UCSD-AML1 (cell line): ENCODE measurements around the gene PTS.

ENCODE experiments used
- DNase-seq: peaks from one replicate; lab custom pipeline; 2025; ENCODE audit not compliant: unreplicated experiment; lab: John Stamatoyannopoulos, UW

The PTS gene

GRCh38 chr11:112221274-112221835, 4.9 kb upstream of the PTS start:
- no peak for DNase-seq

GRCh38 chr11:112222303-112222702, 3.9 kb upstream of the PTS start:
- DNase-seq, result no peak

- DNase-seq, result no peak
Measured at GRCh38 chr11:112223121-112223520, 3.1 kb upstream of the PTS start.

GRCh38 chr11:112223754-112224532, 2.3 kb upstream of the PTS start:
- no peak for DNase-seq

GRCh38 chr11:112225753-112226061, 521 bp upstream of the PTS start:
- no peak for DNase-seq

- DNase-seq, result no peak
Measured at GRCh38 chr11:112226831-112227401, 688 bp downstream of the PTS start.

- no peak for DNase-seq
Measured at GRCh38 chr11:112227471-112227870, 1.2 kb downstream of the PTS start.

- no peak for DNase-seq
Measured at GRCh38 chr11:112228706-112229105, 2.5 kb downstream of the PTS start.

- DNase-seq, result no peak
Measured at GRCh38 chr11:112229159-112229558, 2.9 kb downstream of the PTS start.

- DNase-seq, result no peak
Measured at GRCh38 chr11:112229746-112230433, 3.7 kb downstream of the PTS start.

- no peak for DNase-seq
Measured at GRCh38 chr11:112231952-112232351, 5.7 kb downstream of the PTS start.

GRCh38 chr11:112235750-112236390, 9.6 kb downstream of the PTS start:
- DNase-seq, result no peak

GRCh38 chr11:112237451-112237850, 11.2 kb downstream of the PTS start:
- no peak for DNase-seq

- DNase-seq, result no peak
Measured at GRCh38 chr11:112238041-112238440, 11.8 kb downstream of the PTS start.

- DNase-seq, result no peak
Measured at GRCh38 chr11:112241486-112241885, 15.3 kb downstream of the PTS start.

- DNase-seq, result no peak
Measured at GRCh38 chr11:112247201-112247600, 21.0 kb downstream of the PTS start.

- no peak for DNase-seq
Measured at GRCh38 chr11:112248201-112248600, 22.0 kb downstream of the PTS start.

GRCh38 chr11:112249871-112250610, 23.8 kb downstream of the PTS start:
- no peak for DNase-seq

- no peak for DNase-seq
Measured at GRCh38 chr11:112253605-112254242, 27.5 kb downstream of the PTS start.

GRCh38 chr11:112255067-112255720, 29.0 kb downstream of the PTS start:
- DNase-seq, result peak; percentile 33
